Measurements from ENCODE around the gene GPRASP3.
"Not testable (repeated sequence)": the region's sequence is repeated elsewhere in the genome, so short reads cannot be mapped to it uniquely, and the experiment has no call there.

Gene GPRASP3

GRCh38 chrX:102720237-102721168 lies at the start of gene GPRASP3:
TSS of gene GPRASP3 (plus strand) at chrX:102720743. CDS start at chrX:102748996, 28,253 bp downstream.
- peak; percentile 42 to 72 (median 60) for DNase-seq

GRCh38 chrX:102672856-102673255 lies 47.7 kb upstream of the GPRASP3 start:
- DNase-seq: no peak

- not testable (repeated sequence) for DNase-seq
These were observed 43.1 kb upstream of the GPRASP3 start for GRCh38 chrX:102677479-102677878.

- no peak for DNase-seq
These were observed 35.6 kb upstream of the GPRASP3 start for GRCh38 chrX:102684772-102685520.

- DNase-seq: no peak
These were observed 25.8 kb upstream of the GPRASP3 start for GRCh38 chrX:102694749-102695148.

- no peak for DNase-seq
These were observed 24.2 kb upstream of the GPRASP3 start for GRCh38 chrX:102696306-102696705.

- no peak for DNase-seq
These were observed 23.0 kb upstream of the GPRASP3 start for GRCh38 chrX:102697494-102697893.

- DNase-seq: no peak
These were observed 11.6 kb upstream of the GPRASP3 start for GRCh38 chrX:102708900-102709299.

GRCh38 chrX:102711872-102712215 lies 8.7 kb upstream of the GPRASP3 start:
- DNase-seq: no peak

- peak in 4 of 6 experiments; percentile 6 to 24 (median 16) for DNase-seq
These were observed 8.2 kb upstream of the GPRASP3 start, which contains the start of gene GPRASP2 for GRCh38 chrX:102712216-102712966. TSS of gene GPRASP2 (plus strand) at chrX:102712448. CDS start at chrX:102714870, 2,422 bp downstream.

- DNase-seq: peak in 4 of 6 experiments; percentile 7 to 34 (median 15)
These were observed 7.4 kb upstream of the GPRASP3 start for GRCh38 chrX:102712981-102713625.

- no peak for DNase-seq
These were observed 5.5 kb upstream of the GPRASP3 start for GRCh38 chrX:102714994-102715393.

GRCh38 chrX:102715967-102716366 lies 4.6 kb upstream of the GPRASP3 start:
- no peak for DNase-seq

GRCh38 chrX:102721169-102721506 lies 595 bp downstream of the GPRASP3 start:
- not testable (repeated sequence) for DNase-seq

GRCh38 chrX:102723456-102723855 lies 2.9 kb downstream of the GPRASP3 start:
- DNase-seq: no peak

- no peak for DNase-seq
These were observed 7.2 kb downstream of the GPRASP3 start for GRCh38 chrX:102727761-102728160.

- DNase-seq: no peak
These were observed 8.1 kb downstream of the GPRASP3 start for GRCh38 chrX:102728646-102729045.

- no peak for DNase-seq
These were observed 19.1 kb downstream of the GPRASP3 start for GRCh38 chrX:102739657-102740056.

GRCh38 chrX:102744307-102744706 lies 23.8 kb downstream of the GPRASP3 start:
- no peak for DNase-seq

- DNase-seq: no peak
These were observed 24.9 kb downstream of the GPRASP3 start for GRCh38 chrX:102745513-102745856.

GRCh38 chrX:102745857-102746584 lies 25.5 kb downstream of the GPRASP3 start:
- DNase-seq: peak in 3 of 6 experiments; percentile 2 to 19 (median 3)

- no peak for DNase-seq
These were observed 44.7 kb downstream of the GPRASP3 start for GRCh38 chrX:102765217-102765616.

Data from stimulated activated naive CD4-positive, alpha-beta T cell (primary cell).